Stimulated activated CD8-positive, alpha-beta memory T cell treated with anti-CD3 and anti-CD28 coated beads, Interleukin-15, amount 100 ng/mL, for 24 hours (primary cell): ENCODE results near the gene BTBD2.
"Not testable (repeated sequence)": the region's sequence is repeated elsewhere in the genome, so short reads cannot be mapped to it uniquely, and the experiment has no call there.

Experiments
- DNase-seq: peaks from one replicate; pipeline ENCODE4 v3.0.0-alpha.2; 2020; ENCODE audit warnings: low read depth

Gene BTBD2

GRCh38 chr19:2014131-2014571 lies 1.4 kb downstream of the BTBD2 start:
- no peak for DNase-seq

GRCh38 chr19:2013683-2013961 lies 1.9 kb downstream of the BTBD2 start:
- DNase-seq: no peak

DNA sequence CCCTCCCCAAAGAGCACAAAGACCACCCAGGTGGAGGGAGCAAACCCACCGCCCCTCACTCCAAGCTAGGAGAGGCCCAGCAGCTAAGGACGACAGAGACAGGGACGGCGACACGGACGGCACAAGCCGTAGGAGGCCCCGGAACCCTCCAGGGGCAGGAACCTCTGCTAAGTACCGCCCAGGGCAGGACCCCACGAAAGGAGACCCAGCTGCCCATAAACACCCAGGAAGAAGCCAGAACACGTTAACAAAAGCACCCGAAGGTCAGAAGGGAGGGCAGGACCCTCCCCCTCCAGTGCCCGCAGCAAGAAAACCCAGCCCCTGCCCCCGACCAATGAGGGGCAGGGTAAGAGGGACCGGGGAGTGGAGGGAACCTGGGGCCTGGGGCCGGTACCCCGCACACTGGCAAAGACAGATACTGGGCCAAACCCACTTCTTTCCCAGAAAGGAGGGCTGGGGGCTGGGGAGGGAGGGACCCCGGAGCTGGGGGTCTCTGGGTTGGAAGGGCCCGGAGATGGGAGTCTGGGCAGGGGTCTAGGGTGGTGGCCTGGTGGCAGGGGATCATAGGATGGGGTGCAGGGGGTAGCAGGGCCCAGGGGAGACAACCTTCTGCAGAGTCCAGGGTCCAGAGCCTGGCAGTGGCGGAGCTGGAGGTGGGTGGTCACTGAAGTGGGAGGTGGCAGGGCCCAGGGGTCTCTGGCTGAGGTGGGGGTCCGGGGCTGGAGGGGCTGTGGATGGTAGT lies 2.4 kb downstream of the BTBD2 start:
- no peak for DNase-seq

DNA sequence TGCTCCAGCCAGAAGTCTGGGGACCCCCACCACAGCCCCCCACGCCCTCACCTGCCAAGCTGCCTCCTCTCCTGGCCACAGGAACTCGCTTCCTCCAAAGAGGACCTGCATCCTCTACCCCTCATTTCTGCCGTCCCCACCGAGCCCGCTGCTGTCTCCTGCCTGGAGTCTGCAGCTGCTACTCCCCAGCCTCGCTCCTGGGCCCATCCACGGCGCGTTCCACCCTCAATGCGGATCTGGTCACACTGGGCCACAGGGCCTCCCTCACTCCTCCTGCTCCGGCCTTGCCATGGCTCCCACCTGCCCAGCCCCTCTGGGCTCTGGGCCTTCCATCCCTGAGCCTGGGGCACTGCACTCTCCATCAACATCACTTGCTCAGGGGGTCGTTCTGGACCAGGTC lies 4.3 kb downstream of the BTBD2 start:
- DNase-seq: no peak

DNA sequence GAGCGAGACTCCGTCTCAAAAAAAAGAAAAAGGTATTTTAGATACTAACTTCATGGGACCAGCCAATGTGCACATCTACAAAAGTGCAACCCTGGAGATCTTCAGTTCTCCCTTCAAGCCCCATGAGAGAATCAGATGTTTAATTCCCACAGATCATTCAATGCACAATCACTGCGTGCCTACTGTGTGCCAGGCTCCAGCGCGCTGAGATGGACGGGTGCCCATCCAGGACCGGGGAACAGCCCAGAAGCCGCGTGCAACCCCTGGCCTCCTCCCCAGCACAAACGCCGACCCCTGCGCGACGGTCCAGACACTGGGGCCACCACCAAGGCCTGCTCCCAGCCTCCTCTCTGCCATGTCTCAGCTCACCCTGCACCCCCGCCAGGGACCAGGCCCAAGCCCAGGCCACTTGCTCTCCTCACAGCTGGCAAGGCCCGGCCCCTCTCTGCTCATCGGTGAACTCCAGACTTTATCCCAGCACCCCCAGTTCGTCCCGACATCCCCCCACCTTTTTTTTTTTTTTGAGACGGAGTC lies 5.3 kb downstream of the BTBD2 start:
- DNase-seq: no peak

DNA sequence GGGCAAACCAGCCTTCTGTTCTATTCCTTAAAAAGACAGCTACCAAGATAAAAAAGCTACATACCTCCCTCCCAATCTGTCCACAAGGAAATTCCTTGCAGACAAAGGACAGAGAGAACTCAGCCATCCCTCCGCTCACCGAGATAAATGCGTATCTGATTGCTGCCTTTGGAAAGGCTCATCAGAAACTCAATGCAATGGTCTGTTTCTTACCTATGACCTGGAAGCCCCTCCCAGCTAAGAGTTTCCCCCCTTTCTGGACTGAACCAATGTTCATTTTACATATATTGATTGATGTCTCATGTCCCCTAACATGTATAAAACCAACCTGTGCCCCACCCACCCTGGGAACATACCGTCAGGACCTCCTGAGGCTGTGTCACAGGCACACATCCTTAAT lies 11.6 kb downstream of the BTBD2 start:
- no peak for DNase-seq

- no peak for DNase-seq
These were observed 15.5 kb downstream of the BTBD2 start for GRCh38 chr19:1999856-2000515.

GRCh38 chr19:1998712-1999708 lies 16.5 kb downstream of the BTBD2 start:
- no peak for DNase-seq

DNA sequence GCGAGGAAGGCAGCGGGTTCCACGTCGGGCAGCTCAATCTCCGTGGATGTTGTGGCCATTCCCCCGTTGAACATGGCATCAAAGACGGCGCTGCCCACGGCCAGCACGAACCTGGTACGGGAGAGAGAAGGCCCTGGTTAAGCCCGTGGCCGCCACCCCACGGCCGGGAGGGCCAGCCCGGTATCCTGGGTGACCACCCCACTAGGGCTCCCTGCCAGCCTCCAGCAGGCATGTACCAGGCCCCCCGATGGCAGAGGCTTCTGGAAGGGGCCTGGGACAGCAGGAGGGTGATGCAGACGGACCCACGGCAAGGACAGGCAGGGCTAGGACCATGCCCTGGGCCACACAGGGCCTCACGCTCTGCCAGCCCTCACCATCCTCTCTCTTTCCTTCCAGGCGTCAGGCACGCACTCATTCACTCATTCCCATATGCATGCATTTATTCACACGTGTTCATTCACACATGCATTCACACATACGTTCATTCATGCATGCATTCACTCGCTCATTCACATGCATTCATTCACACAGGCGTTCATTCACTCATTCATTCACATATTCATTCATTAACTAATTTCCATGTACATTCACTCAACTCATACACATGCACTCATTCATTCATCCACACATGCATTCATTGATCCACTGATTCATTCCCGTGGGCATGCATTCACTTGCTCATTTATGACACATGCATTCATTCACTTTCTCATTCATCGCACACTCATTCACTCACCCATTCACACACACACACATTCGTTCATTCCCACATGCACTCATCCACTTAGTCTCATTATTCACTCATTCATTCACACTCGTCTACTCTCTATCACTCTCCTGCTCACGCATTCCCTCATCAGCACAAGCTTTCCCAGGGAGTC lies 17.9 kb downstream of the BTBD2 start:
- no peak for DNase-seq

DNA sequence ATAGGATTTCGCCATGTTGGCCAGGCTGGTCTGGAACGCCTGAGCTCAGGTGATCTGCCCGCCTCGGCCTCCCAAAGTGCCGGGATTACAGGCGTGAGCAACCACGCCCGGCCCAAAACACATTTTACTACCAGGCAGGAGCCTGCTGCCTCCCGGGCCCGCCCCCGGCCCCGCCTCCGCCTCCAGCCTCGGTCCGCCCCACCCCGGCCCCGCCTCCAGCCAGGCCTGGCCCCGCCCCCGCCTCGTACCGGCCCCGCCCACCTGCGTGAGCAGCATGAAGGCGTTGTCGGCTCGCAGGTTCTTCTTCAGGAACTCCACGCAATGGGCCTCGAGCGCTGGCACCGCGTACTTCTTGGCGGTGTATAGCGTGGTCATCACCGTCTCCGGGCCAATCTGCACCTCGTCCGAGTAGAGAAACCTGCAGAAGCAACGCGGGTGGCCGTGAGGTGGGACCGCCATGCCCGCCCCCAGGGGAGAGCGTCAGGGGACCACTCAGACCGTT lies 22.7 kb downstream of the BTBD2 start:
- peak; percentile 26 for DNase-seq

DNA sequence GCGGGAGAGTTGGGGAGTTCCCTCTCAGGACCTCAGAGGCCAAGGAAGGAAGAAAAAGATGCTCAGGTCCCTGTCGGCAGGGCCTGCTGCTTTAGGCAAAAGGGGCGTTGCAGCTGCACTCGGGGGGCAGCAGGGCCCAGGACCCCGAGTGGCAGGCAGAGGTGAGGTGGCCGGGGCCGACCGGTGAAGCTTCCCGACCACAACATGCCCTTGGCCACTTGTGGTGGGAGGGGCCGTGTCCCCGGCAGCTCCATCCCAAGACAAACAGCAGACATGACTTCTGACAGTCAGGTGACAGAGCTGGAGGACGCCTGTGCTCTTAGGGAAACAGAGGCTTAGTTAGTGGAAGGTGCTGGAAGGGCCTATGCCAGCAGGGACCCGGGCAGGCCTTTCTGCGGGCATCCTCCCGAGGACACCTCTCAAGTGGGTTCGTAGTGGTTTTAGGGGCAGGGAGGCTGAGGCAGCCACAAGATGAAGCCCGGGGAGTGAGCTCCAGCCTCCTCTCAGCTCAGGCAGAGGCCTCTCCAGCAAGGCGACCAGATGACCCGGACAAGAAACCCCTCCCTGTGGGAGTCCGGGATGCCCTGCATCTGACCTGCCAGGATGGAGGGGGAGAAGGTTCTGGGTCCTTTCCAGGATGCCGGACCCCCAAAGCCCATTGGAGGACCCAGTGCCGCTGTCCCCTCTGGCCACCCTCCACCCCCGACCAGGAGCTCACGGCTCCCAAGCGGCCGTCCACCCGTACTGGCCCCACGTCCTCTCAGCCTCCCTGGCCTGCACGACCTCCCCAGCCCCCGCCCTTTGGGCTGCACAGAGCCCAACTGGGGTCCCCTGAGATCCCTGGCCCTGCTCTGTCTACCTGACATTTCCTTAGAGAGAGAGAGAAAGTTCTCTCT lies 24.2 kb downstream of the BTBD2 start:
- no peak for DNase-seq

DNA sequence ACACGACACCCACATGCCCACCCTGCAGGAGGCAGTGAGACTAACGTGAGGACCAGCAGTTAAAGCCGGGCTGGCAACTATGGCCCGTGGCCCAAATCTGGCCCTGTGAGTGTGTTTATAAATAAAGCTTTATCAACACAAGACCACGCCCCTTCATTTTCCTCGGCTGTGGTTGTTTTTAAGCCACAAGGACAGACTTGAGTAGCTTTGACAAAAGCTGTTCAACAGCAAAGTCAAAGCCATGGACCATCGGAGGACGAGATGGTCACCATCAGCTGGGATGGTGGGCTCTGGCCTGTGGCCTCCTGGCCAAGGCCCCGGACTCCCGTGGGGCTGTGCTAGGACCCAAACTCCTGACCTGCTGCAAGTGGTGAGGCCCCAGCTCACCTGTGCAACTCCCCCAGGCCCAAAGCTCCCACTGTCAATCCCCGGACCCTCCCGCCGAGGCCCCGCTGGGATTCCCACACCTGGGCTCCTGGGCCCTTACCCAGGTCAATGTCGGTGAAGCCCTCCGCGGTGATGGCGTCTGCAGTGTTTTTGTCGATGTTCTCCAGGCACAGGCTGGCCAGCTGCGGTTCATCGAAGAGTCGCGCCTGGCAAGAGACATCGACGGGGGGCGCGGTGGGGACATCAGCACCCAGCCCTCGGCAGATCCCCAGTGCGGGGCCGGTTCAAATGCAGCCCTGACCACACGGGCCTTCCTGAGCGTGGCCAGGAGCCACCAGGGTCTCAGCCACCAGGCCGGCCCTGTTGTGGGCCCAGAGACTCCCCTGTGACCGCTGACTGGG lies 25.1 kb downstream of the BTBD2 start:
- no peak for DNase-seq

GRCh38 chr19:1989513-1990229 lies 25.8 kb downstream of the BTBD2 start:
- no peak for DNase-seq

DNA sequence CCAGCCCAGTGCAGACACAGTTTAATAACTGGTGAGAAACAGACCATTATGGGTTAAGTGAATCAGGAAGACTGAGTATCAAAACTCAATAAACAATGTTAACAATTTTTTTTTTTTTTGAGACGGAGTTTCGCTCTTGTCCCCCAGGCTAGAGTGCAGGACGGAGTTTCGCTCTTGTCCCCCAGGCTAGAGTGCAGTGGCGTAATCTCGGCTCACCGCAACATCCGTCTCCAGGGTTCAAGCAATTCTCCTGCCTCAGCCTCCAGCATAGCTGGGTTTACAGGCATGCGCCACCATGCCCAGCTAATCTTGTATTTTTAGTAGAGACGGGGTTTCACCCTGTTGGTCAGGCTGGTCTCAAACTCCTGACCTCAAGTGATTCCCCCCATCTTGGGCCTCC lies 27.1 kb downstream of the BTBD2 start:
- DNase-seq: not testable (repeated sequence)

GRCh38 chr19:1987197-1988187 lies 28.0 kb downstream of the BTBD2 start:
- no peak for DNase-seq

- no peak for DNase-seq
These were observed 29.0 kb downstream of the BTBD2 start for GRCh38 chr19:1986357-1987162.
